HG03066 (cell line): ENCODE results near the gene EIF3M.
"Not testable (repeated sequence)": the region's sequence is repeated elsewhere in the genome, so short reads cannot be mapped to it uniquely, and the experiment has no call there.

Experiments used
- ATAC-seq: cut with Tn5 transposase; IDR thresholded peaks from one replicate; pipeline ENCODE4 v1.9.1; 2021; ENCODE audit warnings: low read depth; ENCODE audit not compliant: unreplicated experiment

Gene EIF3M

DNA sequence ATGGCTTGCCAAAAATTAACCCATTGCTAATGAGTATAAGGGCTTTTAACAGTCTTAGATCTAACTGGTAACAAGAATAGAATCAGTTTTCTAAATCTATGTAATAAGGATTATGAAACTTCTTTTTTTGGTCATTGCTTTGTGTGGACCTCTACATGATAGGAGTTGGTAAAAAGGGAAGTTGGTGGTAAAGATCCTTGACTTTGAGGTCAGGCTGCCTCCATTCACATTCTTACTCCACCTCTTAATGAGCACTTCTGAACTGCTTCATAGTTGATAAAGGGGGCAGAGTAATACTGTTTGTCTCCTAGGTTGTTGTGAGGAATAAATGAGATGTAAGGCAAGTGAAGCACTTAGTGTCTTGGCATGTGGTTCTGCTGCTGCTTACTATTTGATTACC is 10.6 kb downstream of the EIF3M start:
- no peak for ATAC-seq

DNA sequence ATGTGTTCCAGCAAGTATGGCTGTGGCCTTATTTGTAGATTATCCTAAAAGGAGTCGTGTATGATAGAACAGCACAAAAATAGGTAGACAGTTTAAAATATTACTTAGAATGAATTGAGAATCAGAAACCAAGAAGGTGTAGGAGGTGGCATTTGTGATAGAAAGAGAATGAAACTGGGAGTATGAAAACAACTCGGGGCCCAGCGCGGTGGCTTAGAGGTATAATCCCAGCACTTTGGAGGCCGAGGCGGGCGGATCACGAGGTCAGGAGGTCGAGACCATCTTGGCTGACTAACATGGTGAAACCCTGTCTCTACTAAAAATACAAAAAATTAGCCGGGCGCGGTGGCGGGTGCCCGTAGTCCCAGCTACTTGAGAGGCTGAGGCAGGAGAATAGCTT is 12.5 kb downstream of the EIF3M start:
- ATAC-seq, result not testable (repeated sequence)

DNA sequence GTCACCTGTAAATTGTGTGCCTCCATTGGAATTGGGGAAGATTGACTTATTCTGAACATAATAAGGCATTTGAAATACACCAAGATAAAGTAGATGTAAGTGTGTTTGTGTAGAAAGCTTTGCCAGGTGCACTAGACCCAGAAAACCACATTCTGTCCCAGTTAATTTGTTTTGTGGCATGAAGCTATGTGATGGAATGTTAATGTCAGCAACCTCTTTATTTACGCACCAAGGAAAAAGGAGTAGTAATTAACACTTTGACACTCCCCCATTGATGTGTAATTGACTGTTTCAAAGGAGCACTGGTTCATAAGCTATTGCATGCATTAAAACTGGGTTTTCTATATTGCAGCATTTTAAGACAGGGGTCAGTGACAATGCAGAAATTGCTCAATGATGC is 14.3 kb downstream of the EIF3M start:
- no peak for ATAC-seq

DNA sequence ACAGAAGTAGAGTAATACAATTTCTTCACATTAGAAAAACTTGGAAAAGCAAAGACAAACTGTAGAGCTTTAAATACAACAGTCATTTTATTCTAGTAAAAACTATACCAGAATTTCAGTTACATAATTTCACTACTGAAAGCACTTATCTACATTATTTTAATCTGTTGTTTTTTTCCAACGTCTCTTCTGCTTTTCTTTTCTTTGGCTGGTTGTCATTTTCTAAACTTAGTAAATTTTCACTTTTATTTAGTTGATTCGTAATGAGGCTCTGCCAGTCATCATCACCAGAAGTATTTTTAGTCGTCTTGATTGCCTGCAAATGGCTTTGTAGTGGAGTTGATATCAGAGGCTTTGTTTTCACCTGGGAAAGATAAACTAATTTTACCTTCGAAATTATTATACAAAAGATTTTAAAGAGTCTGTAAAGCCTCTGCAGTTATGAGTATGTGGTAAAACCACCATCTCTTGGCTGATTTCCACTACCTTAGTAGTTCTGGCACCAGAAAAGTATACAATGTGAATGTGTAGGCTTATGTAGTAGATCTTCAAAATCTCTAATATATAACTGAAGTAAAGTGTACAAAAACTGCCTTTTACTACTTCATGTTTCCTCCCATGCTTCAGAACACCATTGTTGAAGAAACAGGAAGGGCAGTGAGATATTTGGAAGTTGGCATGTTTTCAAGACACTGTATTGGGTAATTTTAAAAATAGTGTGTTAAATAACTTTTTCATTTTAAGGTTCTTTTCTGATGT is 19.2 kb downstream of the EIF3M start:
- no peak for ATAC-seq

DNA sequence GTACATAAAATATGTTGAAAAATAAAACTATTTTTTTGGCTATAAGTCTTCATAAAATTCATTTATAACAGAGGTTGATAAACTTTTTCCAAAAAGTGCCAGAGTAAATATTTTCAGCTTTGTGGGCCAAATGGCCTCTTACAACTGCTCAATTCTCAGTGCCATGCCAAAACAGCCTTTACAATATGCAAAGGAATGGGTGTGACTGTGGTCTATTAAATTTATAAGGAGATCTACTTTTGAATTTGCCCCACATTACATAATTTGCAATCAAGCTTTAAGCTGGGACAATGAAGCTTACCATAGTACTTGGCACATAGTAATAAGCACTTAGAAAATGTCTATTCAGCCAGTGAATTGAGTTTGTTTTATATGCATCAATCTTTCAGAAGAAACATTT is 22.6 kb downstream of the EIF3M start:
- no peak for ATAC-seq

DNA sequence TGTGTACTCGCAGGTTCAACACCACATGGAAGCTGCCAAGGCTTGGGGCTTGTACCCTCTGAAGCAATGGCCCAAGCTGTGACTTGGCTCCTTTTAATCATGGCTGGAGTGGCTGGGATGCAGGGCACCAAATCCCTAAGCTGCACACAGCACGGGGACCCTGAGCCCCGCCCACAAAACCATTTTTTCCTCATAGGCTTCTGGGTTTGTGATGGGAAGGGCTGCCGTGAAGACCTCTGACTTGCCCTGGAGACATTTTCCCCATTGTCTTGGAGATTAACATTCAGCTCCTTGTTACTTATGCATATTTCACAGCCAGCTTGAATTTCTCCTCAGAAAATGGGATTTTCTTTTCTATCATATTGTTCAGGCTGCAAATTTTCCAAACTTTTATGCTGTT is 25.2 kb downstream of the EIF3M start:
- not testable (repeated sequence) for ATAC-seq

DNA sequence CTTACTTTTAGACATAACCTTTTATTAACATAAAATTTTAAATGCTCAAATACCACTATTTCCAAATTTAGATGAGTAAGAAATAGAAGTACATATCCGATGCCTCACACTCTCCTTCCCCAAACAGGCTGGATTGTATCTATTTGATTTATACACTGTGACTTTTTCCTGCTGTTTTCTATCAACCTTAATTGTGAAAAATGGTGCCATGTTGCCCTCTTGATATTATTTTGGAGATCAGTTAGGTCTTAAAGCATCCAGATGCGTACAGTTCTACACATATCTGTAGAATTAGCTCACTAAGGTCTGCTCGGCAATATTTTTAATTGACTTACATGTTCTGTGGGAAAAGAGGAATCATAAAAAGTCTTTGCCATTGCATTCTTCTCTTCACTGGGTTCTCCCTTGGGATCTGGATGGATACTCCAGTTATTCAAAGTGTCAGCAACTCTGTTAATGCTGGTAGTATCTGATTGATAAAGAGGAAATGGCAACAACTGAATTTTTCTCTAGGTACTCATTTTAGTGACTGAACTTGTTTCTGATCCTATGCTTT is 27.2 kb downstream of the EIF3M start:
- ATAC-seq, result no peak

DNA sequence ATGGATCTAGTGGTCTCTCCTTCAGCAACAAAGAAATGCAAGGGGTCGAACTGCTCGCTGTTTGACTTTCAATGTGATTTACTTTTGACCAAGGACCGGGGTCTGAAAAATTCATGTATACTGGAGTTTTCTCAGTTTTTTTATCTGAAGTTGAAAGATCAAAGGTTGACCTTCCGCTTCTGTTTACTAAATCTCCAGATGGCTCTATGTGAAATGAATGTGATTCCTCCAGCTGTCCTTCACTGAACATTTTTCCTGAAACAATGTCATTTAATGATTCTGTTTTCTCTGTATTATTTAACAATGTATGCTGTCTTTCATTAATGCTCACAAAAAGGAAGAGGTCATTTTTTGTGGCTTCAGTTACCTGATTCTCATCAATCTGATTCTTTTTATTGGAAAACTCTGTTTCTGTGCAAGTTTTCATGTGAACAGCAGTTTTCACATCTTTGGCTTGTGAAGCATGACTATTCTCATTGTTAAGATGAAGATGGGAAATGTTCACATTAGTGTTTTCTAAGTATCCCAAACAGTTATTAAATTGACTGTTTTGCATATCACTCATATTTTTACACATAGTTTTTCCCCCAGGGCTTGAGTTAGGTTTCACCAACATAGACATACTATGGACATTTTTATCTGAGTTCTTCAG is 30.0 kb downstream of the EIF3M start:
- ATAC-seq, result no peak

DNA sequence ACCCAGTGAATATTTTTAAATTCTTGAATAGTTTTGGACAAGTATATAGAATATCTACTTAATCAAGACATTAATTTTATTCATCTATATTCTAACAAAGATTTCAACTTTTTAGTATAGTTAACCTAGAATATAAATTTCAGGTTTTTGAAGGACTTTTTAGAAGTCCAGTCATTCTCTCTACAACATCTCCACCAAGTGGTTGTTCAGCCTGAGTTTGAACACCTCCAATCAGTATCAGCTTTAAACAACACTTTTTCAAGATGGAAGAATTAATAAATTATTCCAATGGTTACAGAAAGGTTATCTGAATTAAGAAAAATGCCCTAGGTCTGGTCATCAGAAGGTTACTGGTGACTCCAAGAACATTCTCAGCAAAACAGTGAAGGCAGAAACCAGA is 31.8 kb downstream of the EIF3M start:
- ATAC-seq, result no peak

DNA sequence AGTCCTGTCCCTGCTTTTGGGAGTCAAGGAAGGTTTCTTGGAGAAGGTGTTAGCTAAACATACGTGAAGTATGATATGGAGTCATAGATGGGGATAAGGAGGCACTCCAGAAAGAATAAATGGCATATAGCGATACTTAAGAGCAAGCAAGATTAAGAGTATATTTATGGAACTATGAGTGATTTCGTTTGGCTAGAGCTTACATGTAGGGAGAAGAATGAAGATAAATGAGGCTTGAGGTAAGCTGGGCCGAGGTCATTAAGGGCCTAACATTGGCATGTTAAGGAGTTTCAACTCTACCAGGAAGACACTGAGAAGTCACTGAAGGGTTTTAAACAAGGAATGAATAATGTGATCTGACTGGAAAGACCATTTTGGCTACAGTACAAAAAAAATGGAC is 33.3 kb downstream of the EIF3M start:
- ATAC-seq, result no peak

DNA sequence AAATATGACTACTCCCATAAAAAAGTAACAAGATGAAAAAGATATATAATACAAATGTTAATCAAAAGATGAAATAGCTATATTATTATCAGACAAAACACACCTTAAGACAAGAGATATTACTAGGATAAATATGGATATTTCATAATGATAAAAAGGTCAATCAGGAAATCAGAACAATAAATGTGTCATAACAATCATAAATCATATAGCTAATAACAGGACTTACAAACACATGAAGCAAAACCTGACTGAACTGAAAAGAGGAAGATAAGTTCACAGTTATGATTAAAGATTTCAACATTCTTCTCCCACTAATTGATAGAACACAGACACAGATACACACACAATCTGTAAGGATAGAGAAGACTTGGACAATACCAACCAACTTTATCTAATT is 47.2 kb downstream of the EIF3M start:
- ATAC-seq, result no peak

DNA sequence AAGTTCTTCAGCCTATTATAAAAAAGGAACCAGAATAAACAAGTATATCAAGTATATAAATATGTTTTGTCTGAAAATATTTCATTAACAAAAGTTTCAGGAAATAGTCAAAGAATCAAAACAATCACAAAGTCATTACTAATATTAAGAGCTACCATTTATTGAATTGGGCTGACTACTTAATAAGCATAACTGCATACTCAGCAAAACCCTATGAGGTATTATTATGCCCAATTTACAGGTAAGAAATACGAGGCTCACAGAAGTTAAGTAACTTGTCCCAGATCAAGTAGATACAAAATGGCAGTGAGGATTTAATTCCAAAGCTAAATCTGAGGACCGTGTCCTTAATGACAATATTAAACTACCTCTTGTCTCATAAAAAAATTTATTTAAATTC is 52.2 kb downstream of the EIF3M start:
- ATAC-seq, result no peak

DNA sequence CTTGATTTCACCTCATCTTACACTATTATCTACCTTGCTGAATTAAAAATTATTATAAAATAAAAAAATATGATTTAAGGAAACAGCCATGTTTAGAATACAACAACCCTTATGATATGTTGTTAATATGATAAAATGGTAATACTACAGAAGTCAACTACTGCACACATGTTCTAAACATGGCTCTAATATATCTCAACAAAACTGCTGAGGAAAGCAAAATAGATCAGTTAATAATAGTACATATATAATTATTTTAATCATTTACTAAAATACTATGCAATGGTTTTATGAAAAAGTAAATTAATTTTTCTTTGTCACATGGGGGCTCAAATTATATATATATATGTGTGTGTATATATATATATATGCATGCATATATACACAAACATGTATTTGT is 57.7 kb downstream of the EIF3M start:
- ATAC-seq, result no peak

DNA sequence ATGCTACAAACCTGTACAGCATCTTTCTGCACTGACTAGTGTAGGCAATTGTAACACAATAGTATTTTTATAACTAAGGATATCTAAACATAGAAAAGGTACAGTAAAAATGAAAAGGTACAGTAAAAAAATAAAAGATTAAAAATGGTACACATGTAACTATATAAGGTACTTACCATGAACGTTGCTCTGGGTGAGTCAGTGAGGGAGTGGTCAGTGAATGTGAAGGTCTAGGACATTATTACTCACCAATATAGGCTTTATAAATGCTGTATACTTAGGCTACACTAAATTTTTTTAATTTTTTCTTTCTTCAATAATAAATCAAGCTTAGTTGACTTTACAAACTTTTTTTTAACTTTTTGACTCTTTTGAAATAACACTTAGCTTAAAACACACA is 59.9 kb downstream of the EIF3M start:
- no peak for ATAC-seq
